IMR-90 (cell line): ENCODE measurements around the gene LY6G6F. TPM values are rescaled to one million over a fixed set of nuclear protein-coding genes. Genes with fewer than 3 reads are reported as not detected.

Experiments used
- ATAC-seq: fragments of 200-7000 bp; cut with Tn5 transposase; 2 replicates; pipeline ENCODE4 v1.9.1; 2020; ENCODE audit warnings: low read depth, mild to moderate bottlenecking, moderate library complexity
- BruUV-seq: library from RNA; stranded (reverse); fragments of 400-500 nt; replicated peaks from 2 replicates; lab custom pipeline; 2021; lab: Mats Ljungman, UMichigan
- CTCF ChIA-PET: fragments of 300-600 bp; formaldehyde crosslinking; extraction: SDS; loops from one replicate; lab custom pipeline; 2021; ENCODE audit warnings: antibody characterized with exemption; lab: Yijun Ruan, JAX
- POLR2A ChIA-PET: fragments of 300-600 bp; sonication (Branson Sonifier 250); formaldehyde crosslinking; loops from one replicate; lab custom pipeline; 2022; ENCODE audit warnings: antibody characterized with exemption; ENCODE audit not compliant: unreplicated experiment; lab: Charles Lee
- DNase-seq: peaks from one replicate; pipeline ENCODE4 v3.0.0; 2013
- H2AFZ ChIP-seq: replicated peaks from 2 replicates; pipeline ENCODE3; 2013; ENCODE audit warnings: low read length, mild to moderate bottlenecking; ENCODE audit not compliant: poor library complexity
- H2AK5ac ChIP-seq: 2 replicates; pipeline ENCODE4 v1.6.1; 2013; ENCODE audit warnings: low read depth, low read length, inconsistent platforms
- H2AK9ac ChIP-seq: replicated peaks from 2 replicates; pipeline ENCODE3; 2013; ENCODE audit warnings: mild to moderate bottlenecking, low read depth, low read length, moderate library complexity; ENCODE audit not compliant: poor library complexity
- H2BK120ac ChIP-seq: 2 replicates; pipeline ENCODE4 v1.6.1; 2013; ENCODE audit warnings: low read depth, low read length, inconsistent platforms
- H2BK15ac ChIP-seq: 3 replicates; pipeline ENCODE4 v1.6.1; 2013; ENCODE audit warnings: low read depth, low read length, inconsistent platforms
- H2BK20ac ChIP-seq: 2 replicates; pipeline ENCODE4 v1.6.1; 2013; ENCODE audit warnings: low read depth, mild to moderate bottlenecking, inconsistent platforms, low read length, moderate library complexity
- H2BK5ac ChIP-seq: 2 replicates; pipeline ENCODE4 v1.6.1; 2013; ENCODE audit warnings: mild to moderate bottlenecking, low read depth, low read length, inconsistent platforms; ENCODE audit not compliant: poor library complexity, severe bottlenecking
- H3K14ac ChIP-seq: replicated peaks from 2 replicates; pipeline ENCODE4 v1.6.1; 2013; ENCODE audit warnings: low read depth, low read length, inconsistent platforms
- H3K18ac ChIP-seq: 2 replicates; pipeline ENCODE4 v1.6.1; 2013; ENCODE audit warnings: low read depth, low read length, control low read depth
- H3K23ac ChIP-seq: 2 replicates; pipeline ENCODE4 v1.6.1; 2013; ENCODE audit warnings: low read depth, low read length, inconsistent platforms
- H3K27ac ChIP-seq: 2 replicates; pipeline ENCODE4 v1.5.1; 2013; ENCODE audit warnings: mild to moderate bottlenecking, control low read depth, low read length; ENCODE audit not compliant: insufficient read depth
- H3K27me3 ChIP-seq: 2 replicates; pipeline ENCODE4 v1.6.1; 2013; ENCODE audit warnings: low read length; ENCODE audit not compliant: control insufficient read depth, insufficient read depth
- H3K36me3 ChIP-seq: 2 replicates; pipeline ENCODE4 v1.6.1; 2013; ENCODE audit warnings: low read length, mixed read lengths; ENCODE audit not compliant: control insufficient read depth, insufficient read depth
- H3K4ac ChIP-seq: 2 replicates; pipeline ENCODE4 v1.6.1; 2013; ENCODE audit warnings: low read depth, low read length, inconsistent platforms
- H3K4me1 ChIP-seq: 2 replicates; pipeline ENCODE4 v1.6.1; 2013; ENCODE audit warnings: low read length, mixed read lengths; ENCODE audit not compliant: control insufficient read depth, insufficient read depth
- H3K4me2 ChIP-seq: 2 replicates; pipeline ENCODE4 v1.6.1; 2013; ENCODE audit warnings: low read depth, mild to moderate bottlenecking, control low read depth, low read length, moderate library complexity
- H3K4me3 ChIP-seq: 2 replicates; pipeline ENCODE4 v1.5.1; 2013; ENCODE audit warnings: low read depth, mild to moderate bottlenecking, control low read depth, low read length, moderate library complexity; ENCODE audit not compliant: insufficient read depth
- H3K56ac ChIP-seq: 2 replicates; pipeline ENCODE4 v1.6.1; 2013; ENCODE audit warnings: low read length, inconsistent platforms; ENCODE audit not compliant: insufficient read depth; ENCODE audit errors: extremely low read depth
- H3K79me1 ChIP-seq, 2 experiments: 2 replicates each; pipeline ENCODE4 v1.6.1; 2013; ENCODE audit warnings: low read length in 2 of 2, inconsistent platforms in 1 of 2, low read depth in 1 of 2
- H3K9ac ChIP-seq: 2 replicates; pipeline ENCODE4 v1.6.1; 2013; ENCODE audit warnings: low read depth, low read length, control low read depth
- H3K9me1 ChIP-seq: 2 replicates; pipeline ENCODE4 v1.6.1; 2013; ENCODE audit warnings: low read length, inconsistent platforms; ENCODE audit not compliant: insufficient read depth
- H3K9me3 ChIP-seq: 2 replicates; pipeline ENCODE4 v1.6.1; 2013; ENCODE audit warnings: low read length; ENCODE audit not compliant: control insufficient read depth, insufficient read depth
- H4K20me1 ChIP-seq: 2 replicates; pipeline ENCODE4 v1.6.1; 2013; ENCODE audit warnings: low read length, inconsistent platforms; ENCODE audit not compliant: insufficient read depth
- H4K5ac ChIP-seq: 2 replicates; pipeline ENCODE4 v1.6.1; 2013; ENCODE audit warnings: mild to moderate bottlenecking, low read depth, low read length, control low read depth
- H4K8ac ChIP-seq, 2 experiments: 2 replicates each; pipeline ENCODE4 v1.6.1; 2013; ENCODE audit warnings: low read depth in 2 of 2, low read length in 2 of 2, control low read depth in 1 of 2, inconsistent platforms in 1 of 2
- H4K91ac ChIP-seq: 2 replicates; pipeline ENCODE4 v1.6.1; 2013; ENCODE audit warnings: low read depth, low read length, inconsistent platforms; ENCODE audit not compliant: insufficient read depth
- BHLHE40 ChIP-seq: fragments of 150-350 bp; IDR thresholded peaks from 2 replicates; pipeline ENCODE4 v1.6.1; 2016; ENCODE audit warnings: mild to moderate bottlenecking, low read depth, low read length
- CEBPB ChIP-seq: IDR thresholded peaks from 2 replicates; pipeline ENCODE4 v1.6.1; 2012; ENCODE audit warnings: low read depth, low read length, improper control_type of control experiment
- CHD1 ChIP-seq: IDR thresholded peaks from 2 replicates; pipeline ENCODE4 v1.6.1; 2012; ENCODE audit warnings: low read depth, low read length, improper control_type of control experiment
- CTCF ChIP-seq: conservative IDR thresholded peaks from 2 replicates; pipeline ENCODE4 v1.5.1; 2012; ENCODE audit warnings: mild to moderate bottlenecking, low read depth, low read length, improper control_type of control experiment
- FOS ChIP-seq: fragments of 150-350 bp; IDR thresholded peaks from 2 replicates; pipeline ENCODE4 v1.6.1; 2016; ENCODE audit warnings: low read depth, low read length
- MAZ ChIP-seq: IDR thresholded peaks from 2 replicates; pipeline ENCODE4 v1.6.1; 2012; ENCODE audit warnings: low read depth, mild to moderate bottlenecking, low read length, improper control_type of control experiment, moderate library complexity, borderline replicate concordance
- MXI1 ChIP-seq: IDR thresholded peaks from 2 replicates; pipeline ENCODE4 v1.6.1; 2012; ENCODE audit warnings: low read depth, mild to moderate bottlenecking, low read length, moderate library complexity, borderline replicate concordance
- POLR2A ChIP-seq: IDR thresholded peaks from 2 replicates; pipeline ENCODE4 v1.6.1; 2012; ENCODE audit warnings: mild to moderate bottlenecking, low read depth, low read length
- RAD21 ChIP-seq: IDR thresholded peaks from 2 replicates; pipeline ENCODE4 v1.6.1; 2012; ENCODE audit warnings: low read length, improper control_type of control experiment
- RCOR1 ChIP-seq: IDR thresholded peaks from 2 replicates; pipeline ENCODE4 v1.6.1; 2012; ENCODE audit warnings: mild to moderate bottlenecking, low read length, improper control_type of control experiment; ENCODE audit not compliant: insufficient replicate concordance
- SMC3 ChIP-seq: fragments of 150-350 bp; IDR thresholded peaks from 2 replicates; pipeline ENCODE4 v1.6.1; 2016; ENCODE audit warnings: low read depth, mild to moderate bottlenecking, antibody characterized with exemption, low read length, moderate library complexity
- WGBS, 2 experiments: methylation state at CpG; one replicate each; pipeline versions ENCODE4 v1.1.5 to v1.1.7; 2013; ENCODE audit warnings: missing lambda C conversion rate in 2 of 2; ENCODE audit not compliant: insufficient read length in 1 of 2; ENCODE audit errors: extremely low coverage in 2 of 2; 5-methylcytosine and 5-hydroxymethylcytosine counted together
- dilution Hi-C: fragments of 300-500 bp; cut with HindIII; formaldehyde crosslinking; loops from one replicate; pipeline ENCODE4 v1.14.3; 2018; ENCODE audit warnings: low sequenced_read_pairs; ENCODE audit not compliant: unreplicated experiment
- in situ Hi-C: fragments of 300-500 bp; cut with MboI; formaldehyde crosslinking; loops from 3 replicates; pipeline ENCODE4 v1.14.3; 2019; ENCODE audit warnings: low sequenced_read_pairs, inconsistent platforms, mixed read lengths
- intact Hi-C: fragments of 100-400 bp; cut with micrococcal nuclease; formaldehyde crosslinking; loops from 2 replicates; pipeline ENCODE4 v1.10.0; 2022
- polyA plus RNA-seq, 3 experiments: library from polyadenylated mRNA; depleted of rRNA; stranded (reverse); fragments of >200 nt; gene quantifications; 2 replicates each; pipeline ENCODE4 v1.2.3, GENCODE V29; 2012; ENCODE audit warnings: low replicate concordance in 1 of 3
- total RNA-seq: library from RNA; depleted of rRNA; stranded (reverse); fragments of >200 nt; gene quantifications from 2 replicates; pipeline ENCODE4 v1.2.3, GENCODE V29; 2012

LY6G6F gene
- total and polyA plus RNA-seq, 2 of the 4 experiments (the other 2 are of a cell fraction): not detected

DNA sequence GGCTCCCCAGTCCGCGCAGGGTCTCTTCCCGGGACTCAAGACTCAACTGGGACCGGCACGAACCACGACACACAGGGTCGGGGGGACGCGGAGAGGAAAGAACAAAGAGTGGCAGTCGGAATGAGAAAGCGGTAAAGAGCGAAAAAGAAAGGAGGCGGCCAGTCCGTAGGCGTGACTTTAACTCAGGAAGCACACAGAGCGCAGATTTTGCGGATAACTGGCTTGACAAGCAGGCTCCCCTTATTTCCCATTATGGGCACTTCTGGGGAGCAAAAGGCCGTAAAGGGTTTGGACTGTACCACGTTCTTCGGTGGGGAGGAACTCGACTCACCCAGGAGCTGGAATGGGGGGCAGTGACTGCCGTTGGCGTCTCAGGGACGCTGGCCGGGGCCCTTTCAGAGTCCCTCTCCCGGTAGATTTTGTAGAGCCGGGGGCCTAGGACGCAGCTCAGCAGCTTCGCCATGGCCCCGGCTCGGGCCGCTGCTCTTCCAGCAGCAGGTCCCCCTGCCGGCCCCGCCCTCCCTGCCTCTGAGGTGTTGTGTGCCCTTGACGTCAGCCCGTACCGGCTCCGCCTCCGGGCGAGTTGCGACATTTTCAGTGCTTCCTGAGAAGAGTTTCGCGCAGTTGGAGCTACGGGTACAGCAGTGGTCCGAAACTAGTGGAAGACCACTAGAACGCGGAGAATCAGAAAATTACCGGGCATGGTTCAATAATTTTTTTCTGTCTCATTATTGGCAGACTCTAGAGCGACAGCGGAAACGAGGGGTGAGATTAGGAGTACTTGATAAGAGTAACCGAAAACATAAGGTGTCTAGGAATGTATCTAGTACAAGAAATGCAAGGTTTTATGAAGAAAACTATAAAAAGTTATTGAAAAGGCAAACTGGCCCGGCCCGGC lies 3.6 kb upstream of the LY6G6F start, which contains the start of gene ABHD16A:
TSS of gene ABHD16A (minus strand) at position 506 of the 898 bp plus-strand sequence. CDS start at position 463, 43 bp downstream.
- Histone ChIP-seq H3K4me2 (peak within 1 kb of the TSS; percentile 97), H4K5ac (peak within 1 kb of the TSS; percentile 91), H3K9ac (peak within 1 kb of the TSS; percentile 77), H3K27ac (peak within 1 kb of the TSS; percentile 82), H3K14ac (peak within 1 kb of the TSS; percentile 90), H3K4me3 (peak within 1 kb of the TSS; percentile 67), H3K4me1 (peaks cover 6% of the 10 kb centered on the region), H3K36me3 (peaks cover 10% of the 10 kb centered on the region), H3K9me3 (no peaks in the 10 kb centered on the region), H3K4ac (peak within 1 kb of the TSS; percentile 70), H2AK5ac (peak within 1 kb of the TSS; percentile 35), H2AFZ (peak within 1 kb of the TSS; percentile 92), H2BK20ac (no peak within 1 kb of the TSS), H2BK15ac (peak within 1 kb of the TSS; percentile 21; the same call in 1 of the 3 replicates), H3K18ac (peak within 1 kb of the TSS; percentile 83), H2BK120ac (peak within 1 kb of the TSS; percentile 9), H3K27me3 (no peaks in the 10 kb centered on the region), H3K23ac (peak within 1 kb of the TSS; percentile 78), H3K9me1 (peaks cover 10% of the 10 kb centered on the region), H3K56ac (peak within 1 kb of the TSS; percentile 77), H4K8ac (peak within 1 kb of the TSS; percentile 79 to 97), H2AK9ac (peak within 1 kb of the TSS; percentile 88), H4K20me1 (0 out of 2 replicates have a peak, but pooled peaks cover 7% of the 10 kb centered on the region), H3K79me1 (peaks cover 21 to 36% of the 10 kb centered on the region in 2 experiments), H4K91ac (peak within 1 kb of the TSS; percentile 77), H2BK5ac (peak within 1 kb of the TSS; percentile 93)
- WGBS, 2 experiments: 4% methylated on average over 29 of the region's 54 CpGs; no CpG with 5 or more reads in 1 of the 2 experiments
- BruUV-seq: no TSS peak
- ChIA-PET CTCF (interaction anchor here (0.7 to 1.3 kb wide), 3 partner anchors 13 to 88 kb away, joined by 3 read pairs; no protein-coding TSS in a partner anchor), POLR2A (interaction anchor here (0.5 to 1.2 kb wide), 2 partner anchors 42 to 97 kb away, joined by 3 to 11 read pairs; partner anchors contain the start of gene C6orf47)
- in situ Hi-C loops (no loop called here), dilution Hi-C loops (no loop called here), intact Hi-C loops (loop anchor here (1.0 to 2.0 kb wide), 3 partner anchors 28 to 131 kb away; no protein-coding TSS in a partner anchor)
- TF ChIP-seq FOS (no peak), RCOR1 (no peak), SMC3 (no peak), BHLHE40 (peak; percentile 77), MAZ (peak; percentile 87; the same call in 1 of the 2 replicates), CEBPB (peak; percentile 100), POLR2A (peak; percentile 91), MXI1 (peak; percentile 42; the same call in 1 of the 2 replicates), CTCF (no peak), CHD1 (no peak), RAD21 (no peak)
- DNase-seq: peak; percentile 98
- peak; percentile 94 for ATAC-seq
